Measurements from ENCODE around the gene MTFP1.

MTFP1 gene

DNA sequence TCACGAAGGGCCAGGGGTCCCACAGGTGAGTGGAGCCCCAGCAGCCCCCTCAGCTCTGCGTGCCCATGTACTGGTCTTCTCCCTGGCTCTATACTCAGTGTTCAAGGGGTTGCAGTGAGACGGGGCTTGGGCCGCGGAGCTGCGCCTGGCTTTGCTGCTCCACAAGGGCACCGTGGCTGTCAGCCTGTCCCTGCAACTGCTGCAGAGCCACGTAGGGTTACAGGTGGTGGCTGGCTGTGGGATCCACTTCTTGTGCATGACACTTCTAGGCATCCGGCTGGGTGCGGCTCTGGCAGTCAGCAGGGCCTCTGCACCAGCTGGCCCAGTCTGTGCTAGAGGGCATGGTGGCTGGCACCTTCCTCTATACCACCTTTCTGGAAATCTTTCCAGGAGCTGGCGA lies 14.3 kb downstream of the MTFP1 start:
- DNase-seq (no peak), ATAC-seq (ENCODE audit: insufficient read depth, low read depth) (no peak)
- Histone ChIP-seq H4K20me1 (ENCODE audit: insufficient read depth, low read length) (no peaks in the 10 kb centered on the region), H3K27ac (ENCODE audit: low read length) (no peak overlapping the region), H3K4me3 (ENCODE audit: low read depth in 1 of 2, low read length in 2 of 2) (no peak overlapping the region), H3K4me2 (ENCODE audit: insufficient read depth, low read length) (no peak overlapping the region), H3K4me1 (ENCODE audit: insufficient read depth, low read length) (peaks cover 33% of the 10 kb centered on the region), H3K36me3 (ENCODE audit: insufficient read depth, low read length) (no peaks in the 10 kb centered on the region), H2AFZ (ENCODE audit: low read depth, low read length) (no peak overlapping the region), H3K9ac (ENCODE audit: low read depth, low read length) (no peak overlapping the region), H3K79me2 (ENCODE audit: insufficient read depth, low read length) (no peaks in the 10 kb centered on the region), H3K27me3 (ENCODE audit: insufficient read depth, low read length, poor library complexity) (no peaks in the 10 kb centered on the region), H3K9me3 (ENCODE audit: insufficient read depth, low read length, severe bottlenecking) (no peaks in the 10 kb centered on the region)
- no peak for TF ChIP-seq EZH2 (IDR thresholded peaks at IDR 0.05; ENCODE audit: borderline replicate concordance, low read depth, low read length, severe bottlenecking)
- TF ChIP-seq, protein P1, sequence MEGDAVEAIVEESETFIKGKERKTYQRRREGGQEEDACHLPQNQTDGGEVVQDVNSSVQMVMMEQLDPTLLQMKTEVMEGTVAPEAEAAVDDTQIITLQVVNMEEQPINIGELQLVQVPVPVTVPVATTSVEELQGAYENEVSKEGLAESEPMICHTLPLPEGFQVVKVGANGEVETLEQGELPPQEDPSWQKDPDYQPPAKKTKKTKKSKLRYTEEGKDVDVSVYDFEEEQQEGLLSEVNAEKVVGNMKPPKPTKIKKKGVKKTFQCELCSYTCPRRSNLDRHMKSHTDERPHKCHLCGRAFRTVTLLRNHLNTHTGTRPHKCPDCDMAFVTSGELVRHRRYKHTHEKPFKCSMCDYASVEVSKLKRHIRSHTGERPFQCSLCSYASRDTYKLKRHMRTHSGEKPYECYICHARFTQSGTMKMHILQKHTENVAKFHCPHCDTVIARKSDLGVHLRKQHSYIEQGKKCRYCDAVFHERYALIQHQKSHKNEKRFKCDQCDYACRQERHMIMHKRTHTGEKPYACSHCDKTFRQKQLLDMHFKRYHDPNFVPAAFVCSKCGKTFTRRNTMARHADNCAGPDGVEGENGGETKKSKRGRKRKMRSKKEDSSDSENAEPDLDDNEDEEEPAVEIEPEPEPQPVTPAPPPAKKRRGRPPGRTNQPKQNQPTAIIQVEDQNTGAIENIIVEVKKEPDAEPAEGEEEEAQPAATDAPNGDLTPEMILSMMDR (IDR thresholded peaks at IDR 0.05; ENCODE audit: borderline replicate concordance, extremely low read depth, low read length, poor library complexity, severe bottlenecking), result no peak

DNA sequence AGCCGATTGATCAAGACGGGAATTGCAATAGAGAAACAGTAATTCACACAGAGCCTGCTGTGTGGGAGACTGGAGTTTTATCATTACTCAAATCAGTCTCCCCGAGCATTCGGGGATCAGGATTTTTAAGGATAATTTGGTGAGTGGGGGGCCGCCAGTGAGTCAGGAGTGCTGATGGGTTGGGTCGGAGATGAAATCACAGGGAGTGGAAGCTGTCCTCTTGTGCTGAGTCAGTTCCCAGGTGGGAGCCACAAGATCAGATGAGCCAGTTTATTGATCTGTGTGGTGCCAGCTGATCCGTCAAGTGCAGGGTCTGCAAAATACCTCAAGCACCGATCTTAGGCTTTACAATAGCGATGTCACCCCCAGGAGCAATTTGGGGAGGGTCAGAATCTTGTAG lies 15.5 kb downstream of the MTFP1 start:
- ATAC-seq (ENCODE audit: insufficient read depth, low read depth), result no peak
- H3K79me2 ChIP-seq (ENCODE audit: insufficient read depth, low read length), result no peaks in the 10 kb centered on the region
- H4K20me1 ChIP-seq (ENCODE audit: insufficient read depth, low read length), result no peaks in the 10 kb centered on the region
- no peak overlapping the region for H3K27ac ChIP-seq (ENCODE audit: low read length)
- no peak for TF ChIP-seq EZH2 (IDR thresholded peaks at IDR 0.05; ENCODE audit: borderline replicate concordance, low read depth, low read length, severe bottlenecking)
- TF ChIP-seq, protein P1 (IDR thresholded peaks at IDR 0.05; ENCODE audit: borderline replicate concordance, extremely low read depth, low read length, poor library complexity, severe bottlenecking), result no peak
- no peak overlapping the region for H3K4me3 ChIP-seq (ENCODE audit: low read depth in 1 of 2, low read length in 2 of 2)
- H3K9me3 ChIP-seq (ENCODE audit: insufficient read depth, low read length, severe bottlenecking), result no peaks in the 10 kb centered on the region
- no peak for DNase-seq
- H2AFZ ChIP-seq (ENCODE audit: low read depth, low read length), result no peak overlapping the region
- H3K27me3 ChIP-seq (ENCODE audit: insufficient read depth, low read length, poor library complexity), result no peaks in the 10 kb centered on the region
- peaks cover 24% of the 10 kb centered on the region for H3K4me1 ChIP-seq (ENCODE audit: insufficient read depth, low read length)
- no peak overlapping the region for H3K9ac ChIP-seq (ENCODE audit: low read depth, low read length)
- H3K4me2 ChIP-seq (ENCODE audit: insufficient read depth, low read length), result no peak overlapping the region
- H3K36me3 ChIP-seq (ENCODE audit: insufficient read depth, low read length), result no peaks in the 10 kb centered on the region

GRCh38 chr22:30444632-30445437 lies 19.3 kb downstream of the MTFP1 start:
- no peak overlapping the region for H2AFZ ChIP-seq (ENCODE audit: low read depth, low read length)
- no peaks in the 10 kb centered on the region for H3K36me3 ChIP-seq (ENCODE audit: insufficient read depth, low read length)
- DNase-seq (peak; percentile 56), ATAC-seq (ENCODE audit: insufficient read depth, low read depth) (peak; percentile 53; the same call in 1 of the 3 replicates)
- H3K4me2 ChIP-seq (ENCODE audit: insufficient read depth, low read length), result no peak overlapping the region
- TF ChIP-seq, protein P1 (IDR thresholded peaks at IDR 0.05; ENCODE audit: borderline replicate concordance, extremely low read depth, low read length, poor library complexity, severe bottlenecking), result peak; percentile 76
- no peak for TF ChIP-seq EZH2 (IDR thresholded peaks at IDR 0.05; ENCODE audit: borderline replicate concordance, low read depth, low read length, severe bottlenecking)
- H3K4me3 ChIP-seq (ENCODE audit: low read depth in 1 of 2, low read length in 2 of 2), result no peak overlapping the region
- peaks cover 24% of the 10 kb centered on the region for H3K4me1 ChIP-seq (ENCODE audit: insufficient read depth, low read length)
- no peak overlapping the region for H3K9ac ChIP-seq (ENCODE audit: low read depth, low read length)
- H3K79me2 ChIP-seq (ENCODE audit: insufficient read depth, low read length), result no peaks in the 10 kb centered on the region
- no peaks in the 10 kb centered on the region for H3K27me3 ChIP-seq (ENCODE audit: insufficient read depth, low read length, poor library complexity)
- no peaks in the 10 kb centered on the region for H4K20me1 ChIP-seq (ENCODE audit: insufficient read depth, low read length)
- no peak overlapping the region for H3K27ac ChIP-seq (ENCODE audit: low read length)
- H3K9me3 ChIP-seq (ENCODE audit: insufficient read depth, low read length, severe bottlenecking), result no peaks in the 10 kb centered on the region

Data from DND-41 (cell line).